Breast epithelium (tissue), 4 donors: ENCODE results near the gene SLC26A2. TPM values are rescaled to one million over a fixed set of nuclear protein-coding genes. Genes with fewer than 3 reads are reported as not detected.

Experiments
- DNase-seq, 2 donors: peaks; one replicate each; pipeline ENCODE4 v3.0.0-alpha.2; 2019; ENCODE audit warnings: low spot score in 2 of 2
- H3K27ac ChIP-seq, 2 donors: fragments of 200-600 bp; sonication (generic) in 1 of 2; one replicate each; pipeline ENCODE4 v1.5.1; 2016 to 2019; ENCODE audit warnings: mild to moderate bottlenecking in 1 of 2
- H3K27me3 ChIP-seq, 2 donors: fragments of 200-600 bp; sonication (generic) in 1 of 2; one replicate each; pipeline versions ENCODE4 v1.5.1 to v1.6.0; 2017 to 2019; ENCODE audit warnings: control low read depth in 1 of 2, mild to moderate bottlenecking in 1 of 2
- H3K36me3 ChIP-seq: fragments of 200-600 bp; one replicate; pipeline ENCODE4 v1.5.1; 2019
- H3K4me1 ChIP-seq, 2 donors: fragments of 200-600 bp; sonication (generic); one replicate each; pipeline ENCODE4 v1.5.1; 2016 to 2019; ENCODE audit warnings: control low read depth in 1 of 2
- H3K4me3 ChIP-seq, 3 donors: fragments of 200-600 bp; sonication (generic); 1 replicate in 2 of 3; 2 replicates in 1 of 3; pipeline ENCODE4 v1.5.1; 2016 to 2019; ENCODE audit warnings: mild to moderate bottlenecking in 3 of 3, moderate library complexity in 2 of 3
- H3K9me3 ChIP-seq, 2 donors: fragments of 200-600 bp; sonication (generic) in 1 of 2; one replicate each; pipeline ENCODE4 v1.5.1; 2016 to 2019; ENCODE audit warnings: control low read depth in 1 of 2
- CTCF ChIP-seq, 3 donors: fragments of 450-650 bp; IDR thresholded peaks; one replicate each; pipeline ENCODE4 v1.5.1; 2016 to 2017; ENCODE audit warnings: antibody characterized with exemption in 3 of 3, mild to moderate bottlenecking in 3 of 3, moderate library complexity in 3 of 3
- POLR2A ChIP-seq: fragments of 450-650 bp; IDR thresholded peaks from one replicate; pipeline ENCODE4 v1.6.1; 2016; ENCODE audit warnings: antibody characterized with exemption, mild to moderate bottlenecking, moderate library complexity
- POLR2AphosphoS5 ChIP-seq, 3 donors: sonication (generic); formaldehyde crosslinking; IDR thresholded peaks; one replicate each; pipeline ENCODE4 v1.6.1; 2017; ENCODE audit warnings: antibody characterized with exemption in 3 of 3
- intact Hi-C: fragments of 100-400 bp; cut with DNase I; formaldehyde crosslinking; loops from one replicate; pipeline ENCODE4 v1.15.1; 2023; ENCODE audit warnings: low total_unique reads
- total RNA-seq, 3 donors: library from RNA; depleted of rRNA; stranded (reverse); fragments of >200 nt; gene quantifications; one replicate each; pipeline ENCODE4 v1.1.0, GENCODE V29; 2016

Gene SLC26A2
- total RNA-seq, 3 donors from 2014 or later, result 10.6 to 103 (median 30.2) TPM

DNA sequence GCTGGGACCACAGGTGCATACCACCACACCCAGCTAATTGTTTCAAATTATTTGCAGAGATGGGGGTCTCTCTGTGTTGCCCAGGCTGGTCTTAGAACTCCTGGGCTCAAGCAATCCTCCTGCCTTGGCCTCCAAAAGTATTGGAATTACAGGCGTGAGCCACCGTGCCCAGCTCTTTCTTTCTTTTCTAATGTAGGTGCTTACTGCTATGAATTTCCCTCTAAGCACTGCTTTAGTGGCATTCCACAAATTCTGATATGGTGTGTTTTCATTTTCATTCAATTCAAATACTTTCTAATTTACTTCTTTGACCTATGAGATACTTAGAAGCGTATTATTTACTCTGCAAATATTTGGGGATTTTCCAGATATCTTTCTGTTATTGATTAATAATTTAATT, 54.9 kb downstream of the SLC26A2 start:
- Histone ChIP-seq H3K27ac (no peak overlapping the region), H3K4me1 (no peaks in the 10 kb centered on the region), H3K9me3 (no peaks in the 10 kb centered on the region), H3K27me3 (no peaks in the 10 kb centered on the region), H3K36me3 (peaks cover 3% of the 10 kb centered on the region), H3K4me3 (no peak overlapping the region)
- TF ChIP-seq CTCF (IDR thresholded peaks at IDR 0.05), result no peak
- no peak for TF ChIP-seq POLR2AphosphoS5 (IDR thresholded peaks at IDR 0.05)
- TF ChIP-seq POLR2A, result no peak
- intact Hi-C loops, result no loop called here
- DNase-seq, result no peak

DNA sequence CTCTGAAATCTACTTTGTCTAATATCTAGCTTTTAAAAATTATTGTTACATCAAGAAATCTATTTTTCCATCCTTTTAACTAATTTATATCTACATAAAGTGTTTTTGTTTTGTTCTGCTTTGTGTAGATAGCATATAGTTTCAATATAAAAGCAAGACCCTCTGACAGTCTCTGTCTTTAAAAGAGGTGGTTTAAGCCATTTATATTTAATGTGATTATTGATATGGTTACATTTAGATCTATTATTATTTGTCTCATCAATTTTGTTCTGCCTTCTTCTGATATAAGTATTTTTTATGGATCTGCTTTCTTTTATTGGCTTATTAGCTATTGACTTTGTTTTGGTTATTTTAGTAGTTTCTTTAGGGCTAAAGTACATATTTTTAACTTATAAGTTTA, 56.0 kb downstream of the SLC26A2 start:
- no peaks in the 10 kb centered on the region for H3K27me3 ChIP-seq
- DNase-seq, result no peak
- H3K27ac ChIP-seq, result no peak overlapping the region
- H3K9me3 ChIP-seq, result no peaks in the 10 kb centered on the region
- H3K36me3 ChIP-seq, result peaks cover 3% of the 10 kb centered on the region
- H3K4me1 ChIP-seq, result no peaks in the 10 kb centered on the region
- no peak for TF ChIP-seq POLR2AphosphoS5 (IDR thresholded peaks at IDR 0.05)
- TF ChIP-seq POLR2A, result no peak
- no peak for TF ChIP-seq CTCF (IDR thresholded peaks at IDR 0.05)
- intact Hi-C loops, result no loop called here
- H3K4me3 ChIP-seq, result no peak overlapping the region

GRCh38 chr5:150017226-150018005, 56.9 kb downstream of the SLC26A2 start:
- Histone ChIP-seq H3K27ac (peak overlapping the region in 1 of 2 donors; percentile 45), H3K4me3 (no peak overlapping the region), H3K9me3 (no peaks in the 10 kb centered on the region), H3K4me1 (no peaks in the 10 kb centered on the region), H3K27me3 (no peaks in the 10 kb centered on the region), H3K36me3 (peaks cover 3% of the 10 kb centered on the region)
- no peak for DNase-seq
- intact Hi-C loops, result no loop called here
- TF ChIP-seq POLR2A (no peak), POLR2AphosphoS5 (IDR thresholded peaks at IDR 0.05) (no peak), CTCF (IDR thresholded peaks at IDR 0.05) (no peak)

GRCh38 chr5:150020249-150020648, 59.7 kb downstream of the SLC26A2 start:
- intact Hi-C loops, result no loop called here
- Histone ChIP-seq H3K27ac (peak overlapping the region; percentile 56 to 71), H3K9me3 (no peaks in the 10 kb centered on the region), H3K36me3 (peaks cover under 1% of the 10 kb centered on the region), H3K27me3 (no peaks in the 10 kb centered on the region), H3K4me1 (peaks cover 0 to 9% of the 10 kb centered on the region in 2 donors), H3K4me3 (no peak overlapping the region)
- TF ChIP-seq POLR2A (no peak), POLR2AphosphoS5 (IDR thresholded peaks at IDR 0.05) (no peak), CTCF (IDR thresholded peaks at IDR 0.05) (no peak)
- DNase-seq, result no peak

DNA sequence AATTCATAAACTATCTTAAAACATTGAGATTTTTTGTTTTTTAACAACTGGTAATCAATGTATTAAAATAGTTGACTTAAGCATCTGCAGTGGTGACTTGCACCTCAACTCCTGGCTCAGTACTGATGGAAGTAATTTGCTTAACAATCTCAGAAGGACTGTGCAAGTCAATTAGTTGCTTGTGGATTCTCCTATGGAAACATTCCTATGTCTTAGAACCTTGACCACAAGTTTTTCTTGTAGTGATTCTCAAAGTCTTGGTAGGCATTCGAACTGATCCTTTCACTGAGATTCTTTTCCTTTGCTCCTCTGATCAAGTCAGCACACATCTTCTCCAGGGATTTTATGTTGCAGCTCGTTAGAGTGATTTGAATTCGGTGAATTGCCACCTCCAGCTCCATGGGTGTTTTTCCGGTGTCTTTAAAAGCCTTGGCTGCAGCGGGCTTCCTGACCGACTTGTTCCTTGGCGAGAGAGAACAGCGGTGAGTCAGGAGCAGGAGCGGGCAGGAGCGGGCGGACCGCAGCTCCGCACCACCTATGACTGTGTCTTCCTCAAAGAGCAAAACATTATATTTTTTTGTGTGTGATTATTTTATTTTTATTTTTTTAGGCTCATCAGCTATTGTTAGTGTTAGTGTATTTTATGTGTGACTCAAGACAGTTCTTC, 61.1 kb downstream of the SLC26A2 start:
- TF ChIP-seq POLR2A (no peak), POLR2AphosphoS5 (IDR thresholded peaks at IDR 0.05) (no peak), CTCF (IDR thresholded peaks at IDR 0.05) (no peak)
- no peaks in the 10 kb centered on the region for H3K27me3 ChIP-seq
- peaks cover 6% of the 10 kb centered on the region for H3K36me3 ChIP-seq
- H3K9me3 ChIP-seq, result no peaks in the 10 kb centered on the region
- peak overlapping the region; percentile 71 to 77 for H3K27ac ChIP-seq
- intact Hi-C loops, result no loop called here
- peak overlapping the region in 2 of 3 donors; percentile 18 to 21 for H3K4me3 ChIP-seq
- DNase-seq, result peak in 1 of 2 donors; percentile 82
- H3K4me1 ChIP-seq, result peaks cover 0 to 9% of the 10 kb centered on the region in 2 donors
